GM21381 (cell line): Measurements from ENCODE around the gene TLE3.
A peak's percentile ranks its signal among the peaks of the same experiment; 100 is the strongest.

ENCODE experiments used
- ATAC-seq: cut with Tn5 transposase; IDR thresholded peaks from one replicate; pipeline ENCODE4 v1.9.1; 2021; ENCODE audit warnings: mild to moderate bottlenecking, moderate library complexity; ENCODE audit not compliant: unreplicated experiment

The TLE3 gene

GRCh38 chr15:70032509-70032908 is 65.2 kb downstream of the TLE3 start:
- ATAC-seq, result no peak

GRCh38 chr15:70031713-70032112 is 66.0 kb downstream of the TLE3 start:
- ATAC-seq, result no peak

- ATAC-seq, result no peak
Observed at GRCh38 chr15:70031261-70031660, 66.5 kb downstream of the TLE3 start.

GRCh38 chr15:70030851-70031250 is 66.9 kb downstream of the TLE3 start:
- no peak for ATAC-seq

- no peak for ATAC-seq
Observed at GRCh38 chr15:70029297-70029701, 68.4 kb downstream of the TLE3 start.

GRCh38 chr15:70027518-70027917 is 70.2 kb downstream of the TLE3 start:
- ATAC-seq, result no peak

GRCh38 chr15:70026991-70027390 is 70.7 kb downstream of the TLE3 start:
- no peak for ATAC-seq

GRCh38 chr15:70025413-70026296 is 72.1 kb downstream of the TLE3 start:
- no peak for ATAC-seq

GRCh38 chr15:70024521-70024920 is 73.2 kb downstream of the TLE3 start:
- ATAC-seq, result no peak

- ATAC-seq, result no peak
Observed at GRCh38 chr15:70023769-70024491, 73.8 kb downstream of the TLE3 start.

GRCh38 chr15:70023064-70023768 is 74.5 kb downstream of the TLE3 start:
- ATAC-seq, result peak; percentile 72

GRCh38 chr15:70020229-70020628 is 77.5 kb downstream of the TLE3 start:
- no peak for ATAC-seq

- ATAC-seq, result no peak
Observed at GRCh38 chr15:70018646-70019600, 78.8 kb downstream of the TLE3 start.

- ATAC-seq, result no peak
Observed at GRCh38 chr15:70017801-70018200, 79.9 kb downstream of the TLE3 start.

- ATAC-seq, result no peak
Observed at GRCh38 chr15:70017025-70017424, 80.7 kb downstream of the TLE3 start.

GRCh38 chr15:70016511-70016994 is 81.2 kb downstream of the TLE3 start:
- ATAC-seq, result peak; percentile 32

- ATAC-seq, result peak; percentile 80
Observed at GRCh38 chr15:70014860-70015490, 82.7 kb downstream of the TLE3 start.

GRCh38 chr15:70014331-70014730 is 83.4 kb downstream of the TLE3 start:
- no peak for ATAC-seq

- ATAC-seq, result no peak
Observed at GRCh38 chr15:70013656-70014313, 83.9 kb downstream of the TLE3 start.
